HPDE6-E6E7 (cell line): ENCODE measurements around the gene IGFBP6.
"Not testable (repeated sequence)": the region's sequence is repeated elsewhere in the genome, so short reads cannot be mapped to it uniquely, and the experiment has no call there.

ENCODE experiments used
- DNase-seq: peaks from one replicate; pipeline ENCODE4 v3.0.0; 2011; ENCODE audit warnings: missing footprints; ENCODE audit errors: extremely low spot score

The IGFBP6 gene

GRCh38 chr12:53070877-53071492 lies 26.5 kb upstream of the IGFBP6 start:
- no peak for DNase-seq

GRCh38 chr12:53071591-53072551 lies 25.6 kb upstream of the IGFBP6 start:
- DNase-seq: no peak

- DNase-seq: no peak
Measured at GRCh38 chr12:53073881-53074280, 23.6 kb upstream of the IGFBP6 start.

GRCh38 chr12:53074283-53074998 lies 23.0 kb upstream of the IGFBP6 start:
- DNase-seq: no peak

- DNase-seq: no peak
Measured at GRCh38 chr12:53074999-53075370, 22.5 kb upstream of the IGFBP6 start.

GRCh38 chr12:53076461-53076860 lies 21.0 kb upstream of the IGFBP6 start:
- no peak for DNase-seq

DNA sequence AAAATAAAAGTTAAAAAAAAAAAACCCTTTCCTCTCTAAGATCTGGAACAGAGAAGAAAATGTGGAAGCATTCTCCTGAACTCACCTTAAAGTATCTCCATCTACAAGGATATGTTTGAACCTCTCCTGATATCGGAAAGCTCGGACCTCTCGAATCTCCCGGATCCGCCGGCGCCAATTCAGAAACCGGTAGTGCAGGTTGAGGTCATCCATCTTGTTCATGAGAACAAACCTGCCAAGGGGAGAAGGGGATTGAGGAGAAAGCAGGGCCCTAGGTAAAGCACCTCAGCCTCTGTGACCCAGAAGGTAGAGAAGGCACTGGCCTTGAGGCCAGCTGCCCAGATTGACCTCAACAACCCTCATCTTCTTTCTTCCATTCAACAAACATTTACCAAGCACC lies 20.4 kb upstream of the IGFBP6 start:
- DNase-seq: no peak

GRCh38 chr12:53078425-53079225 lies 18.8 kb upstream of the IGFBP6 start:
- no peak for DNase-seq

- DNase-seq: peak; percentile 99
Measured at GRCh38 chr12:53079226-53080117, 18.0 kb upstream of the IGFBP6 start, which contains the start of gene SPRYD3. SPRYD3 (minus strand) TSS chr12:53079390; CDS start chr12:53079333, 57 bp downstream.

- DNase-seq: no peak
Measured at GRCh38 chr12:53082637-53083175, 14.8 kb upstream of the IGFBP6 start.

GRCh38 chr12:53086361-53086760 lies 11.1 kb upstream of the IGFBP6 start:
- no peak for DNase-seq

- no peak for DNase-seq
Measured at GRCh38 chr12:53090105-53090504, 7.4 kb upstream of the IGFBP6 start.

GRCh38 chr12:53090554-53090953 lies 6.9 kb upstream of the IGFBP6 start:
- no peak for DNase-seq

- DNase-seq: no peak
Measured at GRCh38 chr12:53091756-53092155, 5.7 kb upstream of the IGFBP6 start.

DNA sequence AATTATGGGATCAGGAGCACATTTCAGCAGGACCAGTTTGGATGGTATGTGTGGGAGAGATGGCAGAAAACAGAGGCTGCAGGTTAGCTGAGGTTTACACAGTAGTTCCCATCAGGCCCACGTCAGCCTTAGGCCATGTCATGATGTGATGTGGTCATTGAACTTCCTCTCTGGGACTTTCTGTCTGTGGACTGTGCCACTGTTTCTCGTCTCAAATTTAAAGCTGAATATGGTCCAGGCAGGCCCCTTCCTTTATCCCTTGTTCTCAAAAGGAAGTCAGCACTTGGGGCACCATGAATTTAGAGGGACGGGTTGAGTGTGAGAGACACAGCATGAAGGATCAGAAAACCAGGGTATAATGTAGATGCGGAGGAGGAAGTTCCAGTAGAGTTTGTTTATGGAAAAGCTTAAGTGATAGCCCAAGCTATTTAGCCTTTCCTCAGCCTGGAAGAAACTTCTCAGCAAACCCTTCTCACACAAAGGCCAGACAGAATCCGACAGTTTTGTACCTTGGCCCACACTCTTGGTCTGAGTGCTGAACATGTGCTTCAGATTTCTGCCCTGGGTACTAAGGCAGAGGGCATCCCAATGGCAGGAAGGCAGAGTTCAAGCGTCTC lies 3.6 kb upstream of the IGFBP6 start:
- no peak for DNase-seq

- DNase-seq: no peak
Measured at GRCh38 chr12:53094394-53094787, 3.1 kb upstream of the IGFBP6 start.

GRCh38 chr12:53094796-53095595 lies 2.5 kb upstream of the IGFBP6 start:
- not testable (repeated sequence) for DNase-seq

GRCh38 chr12:53095596-53095895 lies 1.9 kb upstream of the IGFBP6 start:
- DNase-seq: not testable (repeated sequence)

DNA sequence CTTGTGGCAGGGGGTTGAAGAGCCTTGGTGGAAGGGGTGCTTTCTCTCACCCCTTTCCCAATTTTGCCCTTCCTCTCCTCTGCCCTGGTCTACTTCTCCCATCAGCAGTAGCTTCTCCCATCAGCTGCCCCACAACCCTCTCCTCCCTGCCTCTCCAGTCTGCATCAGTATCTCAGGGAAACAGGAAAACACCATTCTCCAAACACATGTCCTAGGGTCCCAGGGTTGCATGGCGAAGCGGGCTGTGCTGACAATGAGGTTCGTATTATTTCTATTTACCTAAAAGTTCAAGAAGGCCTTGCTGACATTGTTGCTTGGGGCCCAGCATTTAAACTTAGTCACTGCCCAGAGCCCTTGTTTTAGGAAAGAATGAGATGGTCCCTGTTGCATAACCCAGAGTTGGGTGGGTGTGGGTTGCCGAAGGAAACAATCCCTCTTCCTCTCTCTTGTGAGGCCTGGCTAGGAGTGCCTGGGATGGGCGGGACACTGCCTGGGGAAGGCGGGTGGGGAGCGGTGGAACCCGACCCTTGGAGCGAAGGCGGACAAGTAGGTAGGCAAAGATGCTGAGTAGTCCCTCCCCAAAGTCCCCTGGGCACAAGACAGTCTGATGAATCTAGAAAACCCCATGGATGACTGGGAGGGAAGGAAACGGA lies 1.3 kb upstream of the IGFBP6 start:
- DNase-seq: no peak
